ENCODE data around the gene AADACL4.
"Not testable (repeated sequence)": the region's sequence is repeated elsewhere in the genome, so short reads cannot be mapped to it uniquely, and the experiment has no call there.

The AADACL4 gene

DNA sequence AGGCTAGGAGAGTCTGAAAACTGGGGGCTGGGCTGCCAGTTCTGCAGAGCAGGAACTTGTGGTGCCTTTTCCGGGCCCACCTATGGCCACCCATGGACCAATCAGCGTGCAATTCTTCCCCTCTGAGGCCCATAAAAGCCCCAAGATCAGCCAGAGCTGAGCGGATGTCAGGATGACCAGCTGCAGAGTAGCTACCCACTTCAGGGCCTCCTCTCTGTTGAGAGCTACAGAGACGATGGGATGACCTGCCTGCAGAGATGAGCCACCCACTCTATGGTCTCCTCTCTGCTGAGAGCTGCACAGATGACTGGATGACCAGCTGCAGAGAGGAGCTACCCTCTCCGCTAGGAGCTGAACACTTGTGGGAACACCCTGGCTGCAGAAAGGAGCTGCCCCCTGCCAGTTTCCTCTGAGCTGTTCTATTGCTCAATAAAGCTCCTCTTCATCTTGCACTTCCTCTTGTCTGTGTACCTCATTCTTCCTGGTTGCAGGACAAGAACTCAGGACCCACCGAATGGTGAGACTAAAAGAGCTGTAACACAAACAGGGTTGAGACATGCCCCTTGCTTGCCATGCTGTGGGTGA, 12.8 kb upstream of the AADACL4 start:
- no peak for DNase-seq

DNA sequence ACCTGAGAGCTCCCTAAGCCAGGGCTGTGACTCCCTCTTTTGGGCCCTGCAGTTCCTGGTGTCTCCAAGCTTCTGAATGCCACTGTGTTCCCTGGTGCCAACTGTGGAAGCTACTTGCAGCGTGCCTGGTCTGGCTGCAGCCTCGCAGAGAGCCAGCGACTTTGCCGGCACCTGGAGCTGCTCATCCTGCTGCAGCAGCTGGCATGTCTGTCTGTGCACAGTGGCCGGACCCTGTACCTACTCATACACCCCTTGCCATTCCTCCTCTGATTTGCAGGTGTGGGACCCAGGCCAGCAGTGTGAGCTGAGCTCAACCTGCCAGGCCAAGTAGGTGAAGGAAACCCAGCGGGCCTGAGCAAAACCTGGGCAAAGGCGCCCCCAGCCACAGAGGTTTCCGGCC, 12.3 kb upstream of the AADACL4 start:
- no peak for DNase-seq

DNA sequence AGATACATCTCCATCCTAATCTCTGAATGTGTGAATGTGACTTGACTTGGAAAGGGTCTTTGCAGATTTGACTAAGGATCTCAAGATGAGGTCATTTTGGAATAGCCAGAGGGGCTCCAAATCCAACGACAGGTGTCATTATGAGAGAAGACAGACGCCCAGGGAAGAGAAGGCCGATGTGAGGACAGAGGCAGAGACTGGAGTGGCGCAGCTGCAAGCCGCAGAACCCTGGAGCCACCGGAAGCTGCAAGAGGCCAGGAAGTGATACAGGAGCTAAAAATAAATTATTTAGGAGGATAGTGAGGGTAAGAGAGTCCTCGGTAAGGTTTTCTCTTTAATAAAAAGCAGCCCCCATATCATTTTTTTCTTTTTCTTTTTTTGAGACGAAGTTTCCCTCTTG, 9.7 kb upstream of the AADACL4 start:
- no peak for DNase-seq

DNA sequence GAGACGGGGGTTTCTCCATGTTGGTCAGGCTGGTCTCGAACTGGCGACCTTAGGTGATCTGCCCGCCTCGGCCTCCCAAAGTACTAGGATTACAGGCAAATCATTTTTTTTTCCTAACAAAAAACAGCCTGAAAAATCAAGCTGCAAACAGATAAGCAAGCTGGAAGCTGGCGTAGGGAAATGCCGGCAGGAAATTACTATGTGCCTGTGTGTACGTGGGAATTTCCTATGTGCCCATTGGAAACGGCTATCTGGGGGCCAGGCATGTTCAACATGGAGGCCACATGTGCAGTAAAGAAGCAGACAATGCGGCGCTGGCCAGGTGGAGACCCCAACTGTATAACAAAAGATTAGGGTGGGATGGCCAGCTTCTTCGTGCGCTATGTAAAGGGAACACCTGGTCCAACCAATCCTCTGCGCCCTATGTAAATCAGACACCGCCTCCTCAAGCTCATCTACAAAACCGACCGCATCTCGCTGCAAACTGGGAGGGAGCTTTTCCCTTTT, 9.1 kb upstream of the AADACL4 start:
- no peak for DNase-seq

DNA sequence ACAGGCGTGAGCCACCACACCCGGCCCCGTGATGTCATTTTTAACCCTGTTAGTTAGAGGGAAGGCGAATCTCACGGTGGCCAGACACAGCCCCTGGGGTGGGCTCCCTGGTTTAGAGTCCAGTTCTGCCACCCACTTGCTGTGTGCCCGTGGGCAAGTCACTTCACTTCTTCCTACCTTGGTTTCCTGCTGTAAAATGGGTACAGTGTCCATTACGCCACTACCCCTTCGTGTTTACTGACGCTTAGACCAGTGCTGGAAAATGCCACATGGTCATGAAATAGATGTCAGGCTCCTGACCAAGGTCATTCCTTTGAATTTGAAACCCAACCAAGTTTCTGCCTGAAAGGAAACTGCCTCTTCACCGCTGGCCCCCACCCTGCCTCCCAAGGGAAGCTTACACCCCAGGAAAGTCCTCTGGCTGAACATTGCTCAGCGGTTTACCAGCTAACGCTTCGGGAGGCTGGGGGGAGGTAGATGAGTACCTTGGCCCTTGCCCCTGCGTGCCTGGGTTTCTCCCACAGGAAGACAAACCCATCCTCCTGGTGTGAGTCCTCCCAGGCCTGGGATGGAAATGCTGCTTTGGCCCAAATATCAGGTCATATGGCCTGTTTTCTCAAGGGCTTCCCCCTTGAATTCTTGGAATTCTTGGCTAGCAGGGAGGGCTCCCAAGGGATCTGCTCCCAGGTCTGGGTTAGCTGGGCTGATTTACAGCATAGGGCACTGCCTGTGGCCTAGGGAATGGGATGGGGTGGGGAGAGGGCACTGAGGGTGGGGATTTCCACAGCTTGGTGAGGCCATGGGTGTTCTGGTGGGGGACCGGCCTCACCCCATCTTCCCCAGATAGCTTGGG, 7.6 kb upstream of the AADACL4 start:
- DNase-seq: peak; percentile 65

DNA sequence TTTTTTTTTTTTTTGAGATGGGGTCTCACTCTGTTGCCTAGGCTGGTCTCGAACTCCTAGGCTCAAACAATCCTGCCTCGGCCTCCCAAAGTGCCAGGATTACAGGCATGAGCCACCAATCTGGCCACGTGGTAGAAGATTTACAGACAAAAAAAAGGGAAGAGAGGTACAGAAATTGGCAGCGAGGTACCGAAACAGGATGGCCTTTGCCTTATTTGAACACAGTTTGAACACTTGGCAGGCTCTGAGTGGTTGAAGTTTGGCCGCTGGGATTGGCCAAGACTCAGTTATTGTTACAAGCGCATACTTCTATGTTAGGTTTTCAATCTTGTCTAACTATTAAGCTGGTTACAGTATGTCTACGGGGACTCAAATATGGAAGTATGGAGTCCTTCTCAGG, 6.2 kb upstream of the AADACL4 start:
- DNase-seq: no peak

DNA sequence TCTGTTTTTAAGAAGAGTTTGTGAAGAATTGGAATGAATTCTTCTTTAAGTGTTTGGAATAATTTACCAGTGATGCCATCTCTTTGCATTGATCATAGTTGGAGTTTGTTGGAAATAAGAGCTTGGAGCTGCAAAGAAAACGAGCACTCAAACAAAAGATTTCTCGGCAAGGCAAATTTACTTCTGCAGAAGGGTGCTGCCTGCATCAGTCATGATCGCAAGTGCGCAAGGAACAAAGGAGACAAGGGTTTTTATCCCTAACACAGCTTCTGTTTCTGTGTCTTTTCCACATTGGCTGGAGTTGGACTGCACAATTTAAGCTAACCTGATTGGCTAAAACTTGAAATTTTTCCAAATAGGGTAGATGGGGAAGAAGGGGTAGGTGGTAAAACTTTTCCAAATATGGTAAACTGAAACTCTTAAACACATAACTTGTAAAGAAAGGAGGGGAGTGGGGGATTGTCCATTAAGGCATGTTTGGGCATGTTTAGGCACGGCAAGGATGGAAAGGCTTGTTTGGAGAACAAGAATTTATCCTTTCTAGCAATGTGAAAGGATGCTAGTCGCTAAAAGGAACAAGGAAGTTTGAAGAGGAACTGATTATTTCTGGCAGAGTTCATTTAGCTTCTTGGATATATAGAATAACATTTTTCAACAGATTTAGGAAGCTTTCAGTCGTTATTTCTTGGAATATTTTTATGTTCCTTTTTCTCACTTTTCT, 3.5 kb upstream of the AADACL4 start:
- no peak for DNase-seq

DNA sequence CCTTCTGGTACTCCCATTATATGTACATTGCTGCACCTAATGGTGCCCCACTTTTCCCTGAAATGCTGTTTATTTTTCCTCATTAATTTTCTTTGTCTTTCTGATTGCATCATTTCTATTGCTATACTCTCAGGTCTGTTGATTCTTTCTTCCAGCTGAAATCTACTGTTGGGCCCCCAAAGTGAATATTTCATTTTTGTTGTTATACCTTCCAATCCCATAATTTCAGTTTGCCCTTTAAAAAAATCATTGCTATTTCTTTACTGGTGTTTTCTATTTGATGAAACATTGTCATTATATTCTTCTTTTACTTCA, 3.0 kb upstream of the AADACL4 start:
- no peak for DNase-seq

DNA sequence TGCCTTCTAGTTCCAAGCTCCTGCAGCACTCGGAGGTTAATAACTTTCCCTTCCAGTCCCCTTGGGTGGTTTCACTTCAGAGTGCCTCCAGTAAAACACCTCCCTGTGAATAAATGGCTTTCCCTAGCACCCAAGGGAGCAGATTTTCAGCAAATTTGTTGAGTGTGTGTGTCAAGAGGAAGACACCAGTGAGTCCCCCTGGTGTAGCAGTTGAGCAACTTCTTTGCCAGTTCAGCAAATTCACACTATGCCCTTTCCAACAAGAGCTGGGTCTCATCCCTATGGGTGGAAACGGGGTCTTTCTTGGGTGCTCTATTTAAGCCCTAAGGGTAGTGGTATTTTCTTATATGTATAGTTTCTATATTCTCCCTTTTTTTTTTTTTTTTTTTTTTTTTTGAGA, 806 bp upstream of the AADACL4 start:
- DNase-seq: no peak

DNA sequence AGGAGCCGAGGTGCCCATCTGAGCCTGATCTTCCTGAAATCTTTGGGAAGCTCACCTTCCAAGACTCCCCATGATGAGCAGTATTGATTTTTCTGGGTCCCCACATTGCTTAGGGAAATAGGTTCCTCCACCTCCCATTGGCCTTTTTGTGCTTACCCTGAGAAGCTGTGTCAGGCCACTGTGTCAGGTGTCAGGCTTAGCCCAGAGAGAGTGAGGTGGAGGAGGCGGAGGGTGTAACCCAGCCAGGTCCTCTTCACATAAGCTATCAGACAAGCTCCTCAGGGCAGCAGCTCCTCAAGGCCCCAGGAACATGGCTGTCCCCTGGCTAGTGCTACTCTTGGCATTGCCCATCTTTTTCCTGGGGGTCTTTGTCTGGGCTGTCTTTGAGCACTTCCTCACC, 352 bp downstream of the AADACL4 start:
- no peak for DNase-seq

DNA sequence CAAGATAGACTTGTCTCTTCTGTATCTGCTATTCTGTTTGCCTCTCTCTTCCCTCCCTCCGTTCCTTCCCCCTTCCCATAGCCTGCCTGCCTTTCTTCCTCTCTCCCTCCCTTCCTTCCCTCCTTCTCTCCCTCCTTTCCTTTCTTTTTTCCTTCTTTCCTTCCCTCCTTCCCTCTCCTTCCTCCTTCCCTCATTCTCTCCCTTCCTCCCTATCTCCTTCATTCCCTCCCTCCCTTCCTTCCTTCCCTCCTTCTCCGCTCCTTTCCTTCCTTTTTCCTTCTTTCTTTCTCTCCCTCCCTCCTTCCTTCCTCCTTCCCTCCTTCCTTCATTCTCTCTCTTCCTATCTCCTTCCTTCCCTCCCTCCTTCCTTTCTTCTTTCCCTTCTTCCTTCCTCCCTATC, 944 bp downstream of the AADACL4 start:
- no peak for DNase-seq

DNA sequence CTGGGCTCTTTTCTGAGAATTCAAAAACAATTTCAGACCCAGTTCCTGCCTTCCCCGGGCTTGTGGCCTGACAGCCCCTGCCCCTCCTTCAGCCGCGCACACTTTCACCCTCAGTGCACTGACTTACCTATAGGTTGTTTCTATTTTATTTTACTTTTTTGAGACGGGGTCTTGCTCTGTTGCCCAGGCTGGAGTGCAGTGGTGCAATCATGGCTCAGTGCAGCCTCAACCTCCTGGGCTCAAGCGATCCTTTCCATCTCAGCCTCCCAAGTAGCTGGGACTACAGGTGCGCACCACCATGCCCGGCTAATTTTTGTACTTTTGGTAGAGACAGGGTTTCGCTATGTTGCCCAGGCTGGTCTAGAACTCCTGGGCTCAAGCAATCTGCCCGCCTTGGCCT, 1.5 kb downstream of the AADACL4 start:
- not testable (repeated sequence) for DNase-seq

DNA sequence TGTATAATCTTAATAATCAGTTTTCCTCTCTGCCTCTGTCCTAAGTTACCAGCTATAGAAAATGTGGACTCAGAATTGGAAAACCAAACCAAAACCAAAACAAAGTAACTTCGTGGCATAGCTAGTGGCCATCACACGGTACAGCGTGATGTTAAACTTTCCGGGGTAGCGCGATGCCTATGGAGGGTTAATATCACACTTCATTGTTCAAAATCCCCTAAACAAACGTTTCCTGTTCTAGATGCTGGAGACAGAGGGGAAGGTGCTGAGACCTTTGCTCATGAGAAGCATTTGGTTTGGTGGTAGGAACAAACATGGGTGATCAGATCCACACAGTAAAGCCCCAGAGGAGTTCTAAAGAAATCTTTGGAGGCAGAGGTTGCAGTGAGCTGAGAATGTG, 4.9 kb downstream of the AADACL4 start:
- DNase-seq: no peak

DNA sequence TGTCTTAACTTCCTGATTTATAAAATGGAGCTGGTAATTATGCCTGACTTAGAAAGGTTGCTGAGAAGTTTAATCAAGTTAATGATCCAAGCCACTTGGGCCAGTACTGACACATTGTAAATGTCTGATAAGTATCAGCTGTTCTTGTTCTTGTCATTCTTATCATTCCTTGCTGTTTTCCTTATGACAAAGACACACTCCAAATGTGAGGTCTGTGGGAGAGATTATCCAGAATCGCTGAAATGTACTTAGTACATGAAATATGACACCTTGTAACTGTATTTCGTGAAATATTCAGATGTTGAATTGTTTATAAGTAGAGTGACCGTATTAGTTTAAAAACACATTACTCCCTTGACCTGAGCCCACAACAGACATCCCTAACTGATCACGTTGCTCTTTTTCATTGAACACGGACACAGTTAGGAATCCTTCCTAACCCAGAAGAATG, 6.1 kb downstream of the AADACL4 start:
- peak; percentile 24 for DNase-seq

DNA sequence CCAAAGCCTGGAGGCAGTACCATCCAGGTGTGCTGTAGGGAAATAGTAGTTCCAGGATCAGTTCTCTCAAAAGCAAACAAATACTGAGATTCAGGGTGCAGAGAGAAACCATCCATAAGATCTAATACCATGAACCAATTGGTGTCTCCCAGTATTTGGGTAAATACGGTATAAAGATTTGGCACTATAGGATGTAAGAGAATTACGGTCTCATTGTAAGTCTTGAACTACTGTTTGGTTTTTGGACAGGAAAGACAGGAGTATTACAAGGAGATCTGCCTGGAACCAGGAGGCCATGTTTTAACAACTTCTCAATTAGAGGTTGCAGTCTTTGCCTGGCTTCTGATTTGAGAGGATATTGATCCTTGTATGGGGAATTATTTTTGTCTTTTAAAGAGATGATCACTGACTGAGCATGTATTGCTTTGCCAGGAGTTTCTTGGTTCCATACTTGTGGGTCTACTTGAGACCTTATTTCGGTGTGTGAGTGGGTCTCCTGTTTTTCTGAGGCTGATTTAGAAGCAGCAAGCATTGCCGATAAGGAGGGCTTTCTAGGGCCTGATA, 10.2 kb downstream of the AADACL4 start:
- no peak for DNase-seq

DNA sequence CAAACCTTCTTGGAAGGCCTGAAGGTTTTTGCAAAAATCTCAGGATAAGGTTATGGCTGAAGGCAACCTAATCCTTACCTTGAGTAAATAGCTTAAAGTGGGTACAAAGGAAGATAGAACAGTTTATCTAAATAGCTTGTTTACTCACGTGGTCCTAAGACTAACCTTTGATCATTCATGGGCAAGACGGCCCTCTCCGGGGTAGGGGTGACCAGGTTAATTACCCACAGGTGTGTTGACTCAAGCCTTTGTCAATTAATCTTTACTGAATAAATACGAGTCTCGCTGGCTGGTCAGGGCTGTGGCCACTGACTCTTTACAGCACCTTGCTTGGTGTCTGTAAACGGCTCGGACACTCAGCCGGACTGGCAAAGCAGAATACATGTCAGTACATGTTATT, 10.8 kb downstream of the AADACL4 start:
- no peak for DNase-seq

DNA sequence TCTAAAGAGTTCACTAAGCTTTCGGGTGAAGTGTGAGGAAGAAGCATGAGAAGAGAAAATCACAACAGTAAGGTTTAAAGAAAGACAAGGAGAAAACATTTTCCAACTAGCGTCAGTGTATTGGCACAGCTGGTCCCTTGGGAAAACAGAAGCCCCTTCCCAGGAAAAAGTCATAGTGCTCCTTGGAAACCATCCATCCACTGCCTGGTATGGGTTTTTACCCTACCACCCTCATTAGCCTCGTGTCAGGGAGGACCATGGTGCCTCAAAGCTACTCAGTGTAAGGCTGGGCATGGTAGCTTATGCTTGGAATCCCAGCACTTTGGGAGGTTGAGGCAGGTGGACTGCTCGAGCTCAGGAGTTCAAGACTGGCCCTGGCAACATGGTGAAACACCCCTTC, 12.7 kb downstream of the AADACL4 start:
- no peak for DNase-seq

DNA sequence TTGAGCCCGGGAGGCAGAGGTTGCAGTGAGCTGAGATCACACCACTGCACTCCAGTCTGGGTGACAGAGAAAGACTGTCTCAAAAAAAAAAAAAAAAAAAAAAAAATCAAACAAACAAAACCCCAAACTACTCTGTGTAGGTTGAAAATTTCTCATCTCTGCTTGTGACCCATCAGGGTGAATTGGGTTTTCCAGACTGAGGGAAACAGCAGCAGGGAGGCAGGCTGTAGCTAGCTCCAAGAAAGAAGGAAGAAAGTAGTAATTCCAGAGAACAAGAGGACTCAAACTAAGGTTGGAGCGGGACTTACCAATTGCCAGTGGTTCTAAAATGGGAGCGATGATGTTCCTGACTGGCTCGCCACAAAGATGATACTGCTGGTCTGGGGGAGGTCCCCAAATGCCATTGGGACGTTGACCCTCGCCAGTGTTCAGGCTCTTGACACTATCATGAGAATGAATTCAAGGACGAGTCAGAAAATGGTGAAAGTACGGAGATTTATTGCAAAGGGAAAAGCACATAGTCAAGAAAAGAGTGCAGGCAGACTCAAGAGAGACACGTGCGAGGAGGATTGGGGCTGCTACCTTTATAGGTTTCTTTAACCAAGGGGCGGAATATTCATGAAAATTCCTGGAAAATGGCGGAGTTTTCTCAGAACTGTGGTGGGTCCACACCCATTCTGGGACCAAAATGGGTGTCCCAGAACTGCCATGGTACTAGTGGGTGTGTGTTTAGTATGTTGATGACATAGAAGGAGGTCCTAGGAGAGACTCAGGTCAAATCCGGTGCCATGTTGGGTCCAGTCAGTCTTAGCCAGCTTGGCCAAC, 13.4 kb downstream of the AADACL4 start:
- no peak for DNase-seq

DNA sequence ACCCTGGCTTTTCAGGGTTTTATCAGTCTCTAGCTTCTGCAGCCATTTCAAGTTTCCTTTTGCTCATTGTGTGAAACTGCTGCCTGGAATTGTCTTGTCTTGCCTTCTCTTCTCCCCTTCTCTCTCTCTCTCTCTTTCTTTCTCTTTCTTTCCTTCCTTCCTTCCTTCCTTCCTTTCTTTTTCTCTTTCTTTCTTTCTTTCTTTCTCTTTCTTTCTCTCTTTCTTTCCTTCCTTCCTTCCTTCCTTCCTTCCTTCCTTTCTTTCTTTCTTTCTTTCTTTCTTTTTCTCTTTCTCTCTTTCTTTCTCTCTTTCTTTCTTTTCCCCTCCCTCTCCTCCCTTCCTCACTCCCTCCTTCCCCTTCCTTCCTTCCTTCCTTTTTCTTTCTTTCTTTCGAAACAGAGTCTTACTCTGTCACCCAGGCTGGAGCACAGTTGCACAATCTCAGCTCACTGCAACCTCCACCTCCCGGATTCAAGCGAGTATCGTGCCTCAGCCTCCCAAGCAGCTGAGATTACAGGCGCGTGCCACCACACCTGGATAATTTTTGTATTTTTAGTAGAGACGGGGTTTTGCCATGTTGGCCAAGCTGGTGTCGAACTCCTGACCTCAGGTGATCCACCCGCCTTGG, 14.1 kb downstream of the AADACL4 start:
- not testable (repeated sequence) for DNase-seq

DNA sequence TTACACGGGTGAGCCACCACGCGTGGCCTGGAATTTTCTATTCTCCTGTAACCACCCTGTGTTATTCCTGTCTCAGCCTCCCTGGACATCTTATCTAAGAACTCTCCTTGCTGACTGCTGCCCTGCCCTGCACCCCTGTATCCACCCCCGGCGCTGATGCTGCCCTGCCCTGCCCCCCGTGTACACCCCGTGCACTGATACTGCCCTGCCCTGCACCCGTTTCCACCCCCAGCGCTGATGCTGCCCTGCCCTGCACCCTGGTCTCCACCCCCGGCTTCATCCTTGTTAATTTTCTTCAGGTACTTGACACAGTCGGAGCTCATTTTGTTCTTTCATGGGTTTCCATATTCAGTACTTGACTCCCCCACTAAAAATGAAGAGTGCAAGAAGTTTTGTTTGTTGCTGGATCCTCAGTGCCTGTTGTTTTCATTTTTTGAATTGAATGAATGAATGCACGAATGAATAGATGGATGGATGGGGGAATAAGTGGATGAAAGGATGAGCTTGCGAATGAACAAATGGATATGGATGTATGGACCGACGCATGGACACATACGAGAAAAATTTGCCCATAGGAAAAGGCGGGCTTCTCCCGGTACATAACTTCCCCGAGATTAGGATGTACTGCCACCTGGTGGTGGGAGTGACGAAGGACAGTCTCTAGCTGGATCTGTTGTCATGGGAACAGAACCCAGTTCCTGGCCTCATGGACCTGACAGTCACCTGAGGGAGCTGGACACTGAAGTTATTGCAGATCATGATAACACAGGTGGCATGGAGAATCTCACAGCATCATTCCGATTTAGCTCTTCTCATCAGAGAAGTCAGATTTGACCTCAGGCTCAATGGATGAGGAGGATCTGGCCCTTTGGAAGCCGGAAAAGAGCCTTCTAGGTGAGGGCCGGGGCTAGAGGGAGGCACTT, 14.9 kb downstream of the AADACL4 start:
- peak; percentile 78 for DNase-seq

DNA sequence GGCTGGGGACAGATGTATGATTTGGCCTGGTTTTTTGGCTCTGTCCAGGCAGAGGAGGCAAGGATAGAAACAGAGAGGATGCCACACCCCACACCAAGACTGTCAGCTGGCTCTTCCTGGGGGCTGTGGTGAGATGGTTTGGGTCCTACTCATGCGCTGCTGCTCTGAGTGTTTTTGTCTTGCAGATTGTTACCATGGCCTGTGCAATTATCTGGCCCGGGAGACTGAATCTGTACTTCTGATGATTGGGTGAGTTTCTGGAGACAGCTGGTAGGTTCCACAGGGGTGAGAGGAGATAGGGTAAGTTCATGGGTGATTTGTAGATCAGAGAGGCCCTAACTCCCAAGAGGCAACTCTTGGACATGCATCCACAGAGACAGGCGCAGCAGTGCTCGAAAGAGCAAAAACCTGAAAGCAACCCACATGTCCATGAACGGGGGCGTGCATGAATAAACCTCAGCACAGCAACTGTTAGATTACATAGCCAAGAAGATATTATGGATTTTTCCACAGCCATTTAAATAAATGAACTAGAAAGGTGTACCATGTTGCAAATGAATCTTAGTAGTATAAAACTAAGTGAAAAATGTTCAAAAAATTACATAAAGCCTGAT, 17.8 kb downstream of the AADACL4 start:
- DNase-seq: no peak

All from EL (cell line).